GM19328 (cell line): Measurements from ENCODE around the gene TDRD12.
"Not testable (repeated sequence)": the region's sequence is repeated elsewhere in the genome, so short reads cannot be mapped to it uniquely, and the experiment has no call there.

ENCODE experiments used
- ATAC-seq: cut with Tn5 transposase; IDR thresholded peaks from one replicate; pipeline ENCODE4 v1.9.1; 2021; ENCODE audit warnings: mild to moderate bottlenecking, moderate library complexity; ENCODE audit not compliant: unreplicated experiment

The TDRD12 gene

DNA sequence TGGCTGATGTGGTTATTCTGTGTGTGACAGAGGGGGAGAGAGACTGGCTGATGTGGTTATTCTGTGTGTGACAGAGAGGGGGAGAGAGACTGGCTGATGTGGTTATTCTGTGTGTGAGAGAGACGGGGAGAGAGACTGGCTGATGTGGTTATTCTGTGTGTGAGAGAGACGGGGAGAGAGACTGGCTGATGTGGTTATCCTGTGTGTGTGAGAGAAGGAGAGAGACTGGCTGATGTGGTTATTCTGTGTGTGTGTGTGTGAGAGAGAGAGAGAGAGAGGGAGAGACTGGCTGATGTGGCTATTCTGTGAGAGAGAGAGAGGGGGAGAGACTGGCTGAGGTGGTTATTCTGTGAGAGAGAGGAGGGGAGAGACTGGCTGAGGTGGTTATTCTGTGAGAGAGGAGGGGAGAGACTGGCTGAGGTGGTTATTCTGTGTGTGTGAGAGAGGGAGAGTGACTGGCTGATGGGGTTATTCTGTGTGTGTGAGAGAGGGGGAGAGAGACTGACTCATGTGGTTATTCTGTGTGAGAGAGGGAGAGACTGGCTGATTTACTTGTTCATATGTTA is 27.1 kb downstream of the TDRD12 start:
- not testable (repeated sequence) for ATAC-seq

DNA sequence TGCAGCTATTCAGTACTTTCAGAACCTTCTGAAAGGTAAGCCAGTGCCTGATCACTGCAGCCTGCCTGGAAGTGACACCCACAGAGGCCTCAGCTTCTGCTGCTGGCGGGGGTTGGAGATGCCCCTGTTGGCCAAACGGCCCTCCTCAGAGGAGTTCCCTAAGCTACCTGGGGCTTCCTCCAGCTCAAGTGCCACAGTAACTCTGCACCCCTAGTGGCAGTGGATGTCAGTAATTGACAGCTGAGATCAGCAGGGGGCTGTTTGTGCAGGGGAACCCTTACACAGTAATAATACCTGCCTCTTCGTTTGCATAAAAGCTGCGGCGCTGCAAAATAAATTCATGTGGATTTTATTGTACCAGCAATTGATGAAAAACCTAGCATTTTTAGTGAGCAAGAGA is 28.9 kb downstream of the TDRD12 start:
- ATAC-seq: no peak

DNA sequence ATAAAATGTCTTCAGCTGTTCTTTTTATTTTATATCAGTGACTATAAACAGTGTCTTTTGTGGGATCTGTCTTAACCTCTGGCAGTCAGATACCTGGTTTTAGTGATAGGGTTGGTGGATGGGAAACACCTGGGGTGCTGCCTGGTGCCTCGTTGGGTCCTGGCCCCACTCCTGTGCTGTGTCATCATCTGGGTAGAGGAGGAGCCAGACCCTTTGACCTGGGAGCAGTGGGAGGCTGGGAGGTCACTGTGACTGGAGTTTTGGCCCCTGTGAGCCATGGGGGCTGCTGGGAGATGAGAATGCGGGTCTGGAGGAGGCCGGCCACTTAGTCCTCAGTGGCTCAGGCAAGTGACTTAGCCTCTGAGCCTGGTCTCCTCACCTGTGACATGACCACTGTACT is 29.4 kb downstream of the TDRD12 start:
- no peak for ATAC-seq

- ATAC-seq: no peak
Measured at GRCh38 chr19:32749361-32749760, 29.8 kb downstream of the TDRD12 start.

- no peak for ATAC-seq
Measured at GRCh38 chr19:32750441-32751055, 31.0 kb downstream of the TDRD12 start.

- no peak for ATAC-seq
Measured at GRCh38 chr19:32751066-32751465, 31.5 kb downstream of the TDRD12 start.

GRCh38 chr19:32757189-32757588 is 37.6 kb downstream of the TDRD12 start:
- ATAC-seq: no peak

DNA sequence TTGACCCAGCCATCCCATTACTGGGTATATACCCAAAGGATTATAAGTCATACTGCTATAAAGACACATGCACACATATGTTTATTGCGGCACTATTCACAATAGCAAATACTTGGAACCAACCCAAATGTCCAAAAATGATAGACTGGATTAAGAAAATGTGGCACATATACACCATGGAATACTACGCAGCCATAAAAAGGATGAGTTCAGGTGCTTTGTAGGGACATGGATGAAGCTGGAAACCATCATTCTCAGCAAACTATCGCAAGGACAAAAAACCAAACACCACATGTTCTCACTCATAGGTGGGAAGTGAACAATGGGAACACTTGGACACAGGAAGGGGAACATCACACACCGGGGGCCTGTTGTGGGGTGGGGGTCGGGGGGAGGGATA is 45.8 kb downstream of the TDRD12 start:
- ATAC-seq: not testable (repeated sequence)

DNA sequence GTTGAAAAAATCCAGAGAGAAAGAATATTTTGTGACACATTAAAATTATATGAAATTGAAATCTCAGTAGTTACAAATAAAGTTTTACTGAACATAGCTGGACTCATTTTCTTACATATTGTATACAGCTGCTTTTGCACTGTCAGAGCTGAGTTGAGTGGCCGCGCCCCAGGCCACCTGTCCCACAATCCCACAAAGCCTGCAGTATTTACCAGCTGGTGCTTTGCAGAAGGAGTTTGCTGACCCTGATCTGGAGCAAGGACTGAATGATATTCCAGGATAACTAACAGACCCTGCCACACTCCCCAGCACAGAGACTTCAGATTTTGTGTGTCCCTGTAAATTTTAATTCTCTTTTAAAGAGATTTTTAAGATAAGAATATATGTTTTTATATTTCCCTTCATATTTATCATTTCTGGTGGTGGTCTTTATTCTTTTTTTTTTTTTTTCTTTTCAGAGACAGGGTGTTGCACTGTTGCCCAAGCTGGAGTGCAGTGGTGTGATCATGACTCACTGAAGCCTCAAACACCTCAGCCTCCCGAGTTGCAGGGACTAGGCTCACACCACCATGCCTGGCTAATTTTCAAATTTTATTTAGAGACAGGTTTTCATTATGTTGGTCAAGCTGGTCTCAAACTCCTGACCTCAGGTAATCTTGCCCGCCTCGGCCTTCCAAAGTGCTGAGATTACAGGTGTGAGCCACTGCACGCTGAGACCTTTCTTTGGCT is 48.5 kb downstream of the TDRD12 start:
- no peak for ATAC-seq

DNA sequence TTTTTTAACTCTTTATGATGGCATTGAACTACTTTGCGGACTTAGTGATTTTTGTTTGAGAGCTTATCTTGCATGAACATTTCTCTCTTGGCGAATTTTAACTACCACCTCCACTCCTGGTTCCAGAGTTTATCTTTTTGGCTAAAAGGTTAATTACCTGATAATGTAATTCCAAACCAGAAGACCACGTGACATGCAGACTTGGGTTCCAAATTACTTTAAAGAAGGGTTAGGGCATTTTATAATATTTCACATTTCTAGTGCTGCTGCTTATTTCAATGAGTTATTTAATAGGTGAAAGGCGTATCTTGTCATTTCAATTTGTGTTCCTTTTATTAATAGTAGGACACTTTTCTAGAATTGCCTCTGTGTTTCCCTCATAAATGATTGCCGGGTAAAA is 52.0 kb downstream of the TDRD12 start:
- ATAC-seq: no peak

DNA sequence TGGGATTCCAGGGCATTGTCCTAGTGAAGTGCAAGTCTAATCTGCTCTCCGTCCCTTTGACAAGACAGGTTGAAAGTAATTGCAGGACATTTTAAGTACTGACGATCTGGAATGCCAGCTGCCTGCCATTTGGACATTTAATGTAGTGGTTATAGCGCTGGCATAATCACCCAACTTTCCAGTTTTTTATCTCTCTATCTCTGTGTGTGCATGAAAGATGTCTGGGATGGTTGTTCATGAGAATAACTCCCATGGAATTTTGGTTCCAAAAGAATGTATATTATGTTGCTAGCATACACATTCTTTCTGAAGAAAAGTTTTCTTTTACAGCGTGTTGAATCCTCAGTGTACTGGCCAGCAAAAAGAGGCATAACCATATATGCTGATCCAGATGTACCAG is 53.6 kb downstream of the TDRD12 start:
- no peak for ATAC-seq

DNA sequence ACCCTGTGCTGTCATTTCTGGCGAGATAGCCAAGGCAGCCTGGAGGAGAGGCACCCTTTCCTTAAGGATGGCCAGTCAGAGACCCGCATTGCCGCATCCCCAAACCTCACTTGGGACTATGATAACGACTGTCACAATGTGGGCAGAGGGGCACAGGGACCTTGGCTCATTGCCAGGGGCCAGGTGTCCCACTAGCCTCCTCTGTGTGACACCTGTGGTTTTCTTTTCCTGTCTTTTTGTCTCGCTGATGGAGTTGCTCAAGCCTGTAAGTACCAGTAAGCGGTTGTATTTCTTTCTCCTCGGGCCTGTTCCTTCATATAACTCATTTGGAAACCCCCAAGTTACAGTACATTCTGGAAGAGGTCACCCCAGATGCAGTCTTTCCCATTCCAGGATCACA is 59.5 kb downstream of the TDRD12 start:
- no peak for ATAC-seq

- no peak for ATAC-seq
Measured at GRCh38 chr19:32781280-32781679, 61.7 kb downstream of the TDRD12 start.

DNA sequence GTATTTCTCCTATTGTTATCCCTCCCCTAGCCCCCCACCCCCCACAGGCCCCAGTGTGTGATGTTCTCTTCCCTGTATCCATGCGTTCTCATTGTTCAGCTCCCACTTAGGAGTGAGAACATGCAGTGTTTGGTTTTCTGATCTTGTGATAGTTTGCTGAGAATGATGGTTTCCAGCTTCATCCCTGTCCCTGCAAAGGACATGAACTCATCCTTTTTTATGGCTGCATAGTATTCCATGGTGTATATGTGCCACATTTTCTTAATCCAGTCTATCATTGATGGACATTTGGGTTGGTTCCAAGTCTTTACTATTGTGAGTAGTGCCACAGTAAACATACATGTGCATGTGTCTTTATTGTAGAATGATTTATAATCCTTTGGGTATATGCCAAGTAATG is 62.5 kb downstream of the TDRD12 start:
- ATAC-seq: not testable (repeated sequence)

DNA sequence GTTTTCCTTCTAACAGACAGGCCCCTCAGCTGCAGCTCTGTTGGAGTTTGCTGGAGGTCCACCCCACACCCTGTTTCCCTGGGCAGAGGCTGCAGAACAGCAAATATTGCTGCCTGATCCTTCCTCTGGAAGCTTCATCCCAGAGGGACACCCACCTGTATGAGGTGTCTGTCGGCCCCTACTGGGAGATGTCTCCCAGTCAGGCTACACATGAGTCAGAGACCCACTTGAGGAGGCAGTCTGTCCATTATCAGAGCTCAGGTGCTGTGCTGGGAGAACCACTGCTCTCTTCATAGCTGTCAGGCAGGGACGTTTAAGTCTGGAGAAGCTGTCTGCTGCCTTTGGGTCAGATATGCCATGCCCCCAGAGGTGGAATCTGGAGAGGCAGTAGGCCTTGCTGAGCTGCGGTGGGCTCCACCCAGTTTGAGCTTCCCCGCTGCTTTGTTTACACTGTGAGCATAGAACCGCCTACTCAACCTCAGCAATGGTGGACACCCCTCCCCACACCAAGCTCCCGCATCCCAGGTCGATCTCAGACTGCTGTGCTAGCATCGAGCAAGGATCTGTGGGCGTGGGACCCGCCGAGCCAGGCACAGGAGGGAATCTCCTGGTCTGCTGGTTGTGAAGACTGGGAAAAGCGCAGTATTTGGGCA is 67.7 kb downstream of the TDRD12 start:
- ATAC-seq: not testable (repeated sequence)

- ATAC-seq: not testable (repeated sequence)
Measured at GRCh38 chr19:32787895-32788294, 68.3 kb downstream of the TDRD12 start.

- ATAC-seq: no peak
Measured at GRCh38 chr19:32789429-32789828, 69.9 kb downstream of the TDRD12 start.

DNA sequence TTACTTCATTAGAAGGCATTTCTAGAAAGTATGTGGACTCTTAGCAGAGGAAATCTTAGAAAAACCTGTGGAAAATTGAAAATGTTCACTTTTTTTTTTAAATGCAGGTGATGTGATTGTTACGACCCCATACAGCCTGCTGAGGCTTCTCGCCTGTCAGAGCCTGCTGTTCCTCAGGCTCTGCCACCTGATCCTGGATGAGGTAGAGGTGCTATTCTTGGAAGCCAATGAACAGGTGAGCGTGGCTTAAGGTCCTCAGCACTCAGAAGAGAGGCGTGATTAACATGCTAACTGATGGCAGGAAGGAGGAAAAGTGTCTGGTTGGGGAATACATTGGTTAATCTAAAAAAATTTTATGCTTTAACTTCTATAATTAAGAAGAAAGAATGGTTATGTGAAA is 78.6 kb downstream of the TDRD12 start:
- ATAC-seq: no peak

DNA sequence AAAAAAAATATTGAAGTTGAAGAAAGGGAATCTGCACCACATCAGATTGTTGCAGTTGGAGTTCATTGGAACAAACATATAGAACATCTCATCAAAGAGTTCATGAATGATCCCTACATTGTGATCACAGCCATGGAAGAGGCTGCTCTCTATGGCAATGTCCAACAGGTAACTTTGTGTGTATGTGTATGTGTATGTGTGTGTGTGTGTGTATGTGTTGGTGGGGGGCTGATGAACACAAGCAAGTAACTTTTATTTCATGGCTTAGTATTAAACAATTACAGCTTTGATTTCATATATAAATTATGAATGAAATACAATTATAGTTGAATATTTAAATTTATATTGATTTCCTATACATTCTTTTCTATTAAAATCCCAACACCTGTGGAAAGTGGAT is 80.6 kb downstream of the TDRD12 start:
- no peak for ATAC-seq

DNA sequence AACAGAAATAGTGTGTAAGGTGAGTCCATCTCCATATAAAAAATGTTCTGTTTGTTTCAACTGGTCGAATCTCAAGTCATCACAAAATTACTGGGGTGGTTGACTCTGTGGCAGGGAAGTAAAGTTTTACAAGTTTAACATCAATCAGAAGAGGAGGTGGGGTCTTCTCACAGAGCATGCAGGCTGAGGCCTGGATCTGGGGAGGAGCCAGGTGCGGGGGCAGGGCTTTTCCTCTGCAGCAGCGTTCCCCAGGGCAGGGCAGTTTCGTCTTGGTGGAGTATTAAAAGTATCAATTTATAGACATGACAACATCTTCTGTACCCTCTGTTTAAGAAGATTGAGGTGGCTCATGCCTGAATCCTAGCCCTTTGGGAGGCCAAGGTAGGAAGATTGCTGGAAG is 81.2 kb downstream of the TDRD12 start:
- no peak for ATAC-seq

DNA sequence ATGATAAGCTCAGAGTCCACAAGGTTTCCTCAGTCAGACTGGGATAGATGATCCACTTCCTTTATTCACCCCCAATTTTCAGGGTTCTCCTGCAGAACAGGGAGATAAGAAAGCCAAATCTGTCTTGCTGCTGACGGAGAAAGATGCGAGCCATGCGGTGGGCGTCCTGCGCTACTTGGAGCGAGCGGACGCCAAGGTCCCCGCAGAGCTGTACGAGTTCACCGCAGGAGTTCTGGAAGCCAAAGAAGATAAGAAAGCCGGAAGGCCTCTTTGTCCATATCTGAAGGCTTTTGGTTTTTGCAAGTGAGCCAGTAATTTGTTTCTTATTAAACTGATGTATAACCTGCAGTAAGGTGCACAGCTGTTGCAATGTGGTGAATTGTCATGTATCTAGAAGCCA is 83.3 kb downstream of the TDRD12 start:
- no peak for ATAC-seq

DNA sequence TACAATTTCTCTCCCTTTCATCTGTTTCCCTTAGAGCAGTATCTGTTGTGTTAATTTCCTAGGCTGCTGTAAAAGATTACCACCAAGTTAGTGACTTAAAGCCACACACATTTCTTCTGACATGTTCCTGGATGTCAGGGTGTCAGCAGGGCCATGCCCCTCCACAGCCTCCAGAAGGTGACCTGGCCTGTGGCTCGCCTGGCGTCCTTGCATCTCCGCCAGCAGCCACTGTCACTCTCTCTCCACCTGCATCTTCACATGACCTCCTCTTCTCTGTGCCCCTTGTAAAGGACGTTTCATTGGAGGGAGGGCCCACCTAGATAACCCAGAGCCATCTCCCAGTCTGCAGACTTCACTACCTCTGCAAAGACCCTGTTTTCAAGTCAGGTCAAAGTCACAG is 88.7 kb downstream of the TDRD12 start:
- no peak for ATAC-seq
